PC-3 (cell line): ENCODE data around the gene VWA1.
"Not testable (repeated sequence)": the region's sequence is repeated elsewhere in the genome, so short reads cannot be mapped to it uniquely, and the experiment has no call there.

Experiments used
- EZH2 ChIP-seq: fragments of 300-600 bp; sonication (generic); IDR thresholded peaks from one replicate; pipeline ENCODE4 v1.6.1; 2017; ENCODE audit warnings: antibody characterized with exemption, mild to moderate bottlenecking, low read length; ENCODE audit not compliant: unreplicated experiment
- TF ChIP-seq, protein P1 (sequence below): fragments of 300-600 bp; sonication (generic); conservative IDR thresholded peaks from 2 replicates; pipeline ENCODE4 v1.5.1; 2017; ENCODE audit warnings: antibody characterized with exemption, low read depth, mild to moderate bottlenecking, low read length

DNA sequence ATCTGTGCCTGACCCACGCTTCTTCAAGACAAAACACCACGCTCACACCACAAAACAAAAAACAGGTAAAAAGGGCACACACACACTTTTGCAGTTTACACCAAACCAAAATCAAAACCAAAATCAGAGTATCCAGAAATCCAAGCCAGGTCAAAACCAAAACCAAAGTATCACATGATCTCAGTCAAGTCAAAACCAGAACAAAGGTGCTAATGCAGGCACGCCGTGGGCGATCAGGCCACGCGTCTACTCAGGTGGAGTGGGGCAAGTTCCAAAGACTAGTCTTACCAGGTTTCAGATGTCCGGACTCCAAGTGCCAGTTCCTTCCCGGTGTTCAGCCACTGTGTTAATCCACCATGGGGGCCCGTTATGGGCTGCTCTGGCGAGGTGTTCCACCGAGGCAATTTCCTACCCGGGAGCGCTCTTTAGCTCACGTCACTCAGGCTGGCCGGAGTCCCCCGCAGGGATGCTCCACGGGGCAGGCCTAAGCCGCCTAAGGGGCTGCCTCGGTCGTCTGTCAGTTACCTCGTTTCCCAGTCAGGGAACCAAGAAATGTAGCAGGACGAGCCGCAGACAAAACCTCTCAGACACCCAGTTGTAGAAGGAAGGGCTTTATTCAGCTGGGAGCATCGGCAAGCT, 17.5 kb upstream of the VWA1 start:
- TF ChIP-seq, protein P1, sequence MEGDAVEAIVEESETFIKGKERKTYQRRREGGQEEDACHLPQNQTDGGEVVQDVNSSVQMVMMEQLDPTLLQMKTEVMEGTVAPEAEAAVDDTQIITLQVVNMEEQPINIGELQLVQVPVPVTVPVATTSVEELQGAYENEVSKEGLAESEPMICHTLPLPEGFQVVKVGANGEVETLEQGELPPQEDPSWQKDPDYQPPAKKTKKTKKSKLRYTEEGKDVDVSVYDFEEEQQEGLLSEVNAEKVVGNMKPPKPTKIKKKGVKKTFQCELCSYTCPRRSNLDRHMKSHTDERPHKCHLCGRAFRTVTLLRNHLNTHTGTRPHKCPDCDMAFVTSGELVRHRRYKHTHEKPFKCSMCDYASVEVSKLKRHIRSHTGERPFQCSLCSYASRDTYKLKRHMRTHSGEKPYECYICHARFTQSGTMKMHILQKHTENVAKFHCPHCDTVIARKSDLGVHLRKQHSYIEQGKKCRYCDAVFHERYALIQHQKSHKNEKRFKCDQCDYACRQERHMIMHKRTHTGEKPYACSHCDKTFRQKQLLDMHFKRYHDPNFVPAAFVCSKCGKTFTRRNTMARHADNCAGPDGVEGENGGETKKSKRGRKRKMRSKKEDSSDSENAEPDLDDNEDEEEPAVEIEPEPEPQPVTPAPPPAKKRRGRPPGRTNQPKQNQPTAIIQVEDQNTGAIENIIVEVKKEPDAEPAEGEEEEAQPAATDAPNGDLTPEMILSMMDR, result not testable (repeated sequence)
- not testable (repeated sequence) for TF ChIP-seq EZH2
